GM08714 (cell line): ENCODE data around the gene STX16.

ENCODE experiments used
- H3K4me3 ChIP-seq: fragments of 200-500 bp; sonication (Bioruptor generic); 2 replicates; pipeline ENCODE4 v1.5.1; 2014; ENCODE audit warnings: mild to moderate bottlenecking, low read length, inconsistent platforms
- ZNF274 ChIP-seq: IDR thresholded peaks from 2 replicates; pipeline ENCODE4 v1.6.1; 2012; ENCODE audit warnings: mild to moderate bottlenecking, low read depth, low read length

STX16 gene

GRCh38 chr20:58713801-58714339 is 62.8 kb downstream of the STX16 start:
- no peak overlapping the region for H3K4me3 ChIP-seq
- no peak for TF ChIP-seq ZNF274

GRCh38 chr20:58714340-58714922 is 63.3 kb downstream of the STX16 start:
- no peak overlapping the region for H3K4me3 ChIP-seq
- no peak for TF ChIP-seq ZNF274

DNA sequence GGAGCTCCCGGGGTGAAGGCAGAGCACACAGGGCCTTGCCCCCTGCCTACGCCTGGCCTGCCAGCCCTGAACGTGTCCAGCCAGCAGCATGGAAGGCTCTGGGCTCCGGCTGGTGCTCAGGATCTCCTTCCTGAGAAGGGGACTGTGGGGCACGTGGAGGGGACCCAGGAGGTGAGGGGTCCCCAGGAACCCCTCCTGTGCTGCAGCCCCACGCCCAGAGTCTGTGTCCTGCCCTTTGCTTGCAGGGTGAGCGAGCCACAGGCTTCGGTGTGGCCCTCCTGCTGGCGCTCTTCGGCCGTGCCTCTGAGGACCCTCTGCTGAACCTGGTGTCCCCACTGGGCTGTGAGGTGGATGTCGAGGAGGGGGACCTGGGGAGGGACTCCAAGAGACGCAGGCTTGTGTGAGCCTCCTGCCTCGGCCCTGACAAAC is 63.9 kb downstream of the STX16 start:
- no peak overlapping the region for H3K4me3 ChIP-seq
- TF ChIP-seq ZNF274: no peak

DNA sequence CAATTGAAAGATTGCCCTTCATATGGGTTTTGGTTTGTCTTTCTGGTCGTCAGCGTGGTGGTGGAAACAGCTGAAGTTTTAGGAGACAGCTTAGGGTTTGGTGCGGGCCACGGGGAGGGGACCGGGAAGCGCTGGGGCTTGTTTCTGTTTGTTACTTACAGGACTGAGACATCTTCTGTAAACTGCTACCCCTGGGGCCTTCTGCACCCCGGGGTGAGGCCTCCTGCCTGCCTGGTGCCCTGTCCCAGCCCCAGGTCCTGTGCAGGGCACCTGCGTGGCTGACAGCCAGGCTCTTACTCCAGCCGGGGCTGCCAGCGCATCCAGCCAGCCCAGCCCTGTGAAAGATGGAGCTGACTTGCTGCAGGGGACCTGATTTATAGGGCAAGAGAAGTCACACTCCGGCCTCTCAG is 64.3 kb downstream of the STX16 start:
- no peak overlapping the region for H3K4me3 ChIP-seq
- no peak for TF ChIP-seq ZNF274

GRCh38 chr20:58715801-58716475 is 64.9 kb downstream of the STX16 start:
- no peak for TF ChIP-seq ZNF274
- H3K4me3 ChIP-seq: no peak overlapping the region

GRCh38 chr20:58716476-58717277 is 65.6 kb downstream of the STX16 start:
- no peak for TF ChIP-seq ZNF274
- H3K4me3 ChIP-seq: no peak overlapping the region

DNA sequence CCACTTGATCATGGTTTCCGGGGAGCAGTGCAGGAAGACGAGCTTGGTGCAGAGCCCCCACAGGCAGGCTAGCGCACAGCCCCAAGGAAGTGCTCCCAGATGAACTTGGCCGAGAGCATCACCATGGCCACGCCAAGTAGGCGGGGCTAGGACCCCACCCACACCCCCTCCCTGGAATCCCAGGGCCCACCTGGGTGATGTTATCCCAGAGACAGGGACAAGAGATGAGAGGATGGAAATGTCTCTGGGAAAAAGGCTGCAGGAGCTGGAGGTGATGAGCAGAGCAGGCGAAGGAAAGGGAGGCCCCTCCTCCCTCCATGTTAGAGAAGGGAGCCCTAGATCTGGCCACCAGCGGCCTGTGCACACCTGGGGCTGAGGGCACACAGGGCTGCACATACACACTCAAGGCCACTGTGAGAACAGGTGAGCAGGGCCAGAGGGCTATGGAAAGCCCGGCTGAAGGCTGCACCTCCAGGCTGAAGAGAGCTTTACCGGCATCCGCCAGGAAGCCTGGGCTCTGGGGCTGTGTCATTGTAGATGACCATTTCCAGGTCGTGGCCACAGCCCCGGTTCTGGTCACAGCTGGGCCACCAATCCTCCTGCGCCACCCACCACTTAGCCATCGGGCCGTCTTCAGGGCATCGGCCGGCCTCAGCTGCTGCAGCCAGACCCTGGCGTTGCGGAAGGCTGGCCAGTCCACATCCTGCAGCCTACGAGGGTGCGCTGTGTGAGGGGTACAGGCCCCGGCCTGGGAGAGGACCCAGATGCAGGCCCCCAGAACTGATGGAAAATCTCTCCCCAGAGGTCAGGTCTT is 66.4 kb downstream of the STX16 start:
- H3K4me3 ChIP-seq: no peak overlapping the region
- TF ChIP-seq ZNF274: no peak

- no peak for TF ChIP-seq ZNF274
Observed at GRCh38 chr20:58718121-58718563, 67.1 kb downstream of the STX16 start.

DNA sequence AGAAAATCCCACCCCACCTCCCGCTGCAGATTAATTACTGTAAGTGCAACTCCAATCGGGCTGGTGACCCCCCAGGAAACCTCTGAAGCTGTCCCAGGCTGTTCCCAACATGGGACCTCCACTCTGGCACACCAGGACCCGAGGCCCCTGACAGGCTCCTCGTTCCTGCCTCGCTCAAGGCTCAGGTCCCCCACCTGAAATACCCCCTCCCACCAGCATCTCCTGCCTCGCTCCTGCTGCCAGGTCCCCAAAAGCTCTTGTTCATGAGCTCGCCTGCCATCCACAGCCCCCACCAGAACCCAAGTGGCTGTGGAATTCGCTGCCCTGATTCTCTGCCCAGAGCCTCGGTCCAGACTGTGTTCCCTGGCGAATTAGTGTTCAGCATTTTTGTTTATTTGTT is 67.6 kb downstream of the STX16 start:
- no peak for TF ChIP-seq ZNF274
- H3K4me3 ChIP-seq: no peak overlapping the region

More at GRCh38 chr20:58718121-58718563, 67.1 kb downstream of the STX16 start:
- H3K4me3 ChIP-seq: no peak overlapping the region

DNA sequence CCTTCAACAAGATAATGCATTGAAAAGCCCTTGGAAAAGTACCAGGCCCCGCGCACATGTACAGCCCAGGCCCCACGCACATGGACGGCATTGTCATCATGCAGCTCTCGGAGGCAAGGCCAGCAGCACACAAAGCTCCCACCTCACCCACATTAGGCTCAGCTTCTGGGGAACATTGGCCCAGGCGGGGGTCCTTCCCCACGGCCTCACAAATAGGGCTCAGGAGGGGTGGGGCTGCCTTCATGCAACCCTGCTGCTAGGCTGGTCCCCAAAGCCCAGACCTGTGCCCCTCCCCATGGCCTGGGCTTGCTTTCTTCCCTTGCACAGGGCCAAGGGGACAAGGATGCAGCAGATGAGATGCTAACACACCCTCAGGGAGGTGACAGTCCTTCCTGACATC is 68.2 kb downstream of the STX16 start:
- no peak for TF ChIP-seq ZNF274
- no peak overlapping the region for H3K4me3 ChIP-seq

DNA sequence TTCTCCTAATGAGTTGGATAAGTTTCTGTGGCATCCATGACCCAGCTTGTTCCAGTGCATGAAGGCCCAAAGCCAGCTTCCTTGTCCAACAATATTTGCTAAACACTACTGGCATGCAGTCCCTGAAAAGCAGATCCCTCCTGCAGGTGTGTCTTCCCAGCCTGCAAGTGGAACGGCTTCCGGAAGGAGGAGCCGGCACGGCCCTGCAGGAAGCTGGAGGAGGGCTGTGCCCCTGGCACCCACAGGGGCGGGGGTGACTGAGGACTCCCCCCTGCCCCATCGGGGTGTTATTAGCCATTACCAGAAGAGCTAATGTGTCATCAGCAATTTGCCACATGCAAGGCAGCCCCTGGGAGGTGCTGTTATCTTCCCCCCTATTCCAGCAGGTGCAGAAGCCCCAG is 68.9 kb downstream of the STX16 start:
- H3K4me3 ChIP-seq: no peak overlapping the region
- no peak for TF ChIP-seq ZNF274

DNA sequence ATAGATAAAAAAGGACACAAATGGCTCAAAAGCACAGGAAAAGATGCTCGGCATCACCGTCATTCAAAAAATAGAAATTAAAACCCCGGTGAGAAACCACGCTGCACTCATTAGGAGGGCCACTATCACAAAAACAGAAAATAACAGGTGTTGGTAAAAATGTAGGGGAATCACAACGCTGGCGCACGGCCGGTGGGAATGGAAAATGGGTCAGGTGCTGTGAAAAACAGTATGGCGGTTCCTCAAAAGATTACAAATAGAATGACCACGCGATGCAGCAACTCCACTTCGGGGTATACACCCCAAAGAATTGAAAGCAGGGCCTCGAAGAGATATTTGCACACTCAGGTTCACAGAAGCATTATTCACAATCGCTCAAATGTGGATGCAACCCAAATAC is 69.8 kb downstream of the STX16 start:
- no peak for TF ChIP-seq ZNF274
- no peak overlapping the region for H3K4me3 ChIP-seq

DNA sequence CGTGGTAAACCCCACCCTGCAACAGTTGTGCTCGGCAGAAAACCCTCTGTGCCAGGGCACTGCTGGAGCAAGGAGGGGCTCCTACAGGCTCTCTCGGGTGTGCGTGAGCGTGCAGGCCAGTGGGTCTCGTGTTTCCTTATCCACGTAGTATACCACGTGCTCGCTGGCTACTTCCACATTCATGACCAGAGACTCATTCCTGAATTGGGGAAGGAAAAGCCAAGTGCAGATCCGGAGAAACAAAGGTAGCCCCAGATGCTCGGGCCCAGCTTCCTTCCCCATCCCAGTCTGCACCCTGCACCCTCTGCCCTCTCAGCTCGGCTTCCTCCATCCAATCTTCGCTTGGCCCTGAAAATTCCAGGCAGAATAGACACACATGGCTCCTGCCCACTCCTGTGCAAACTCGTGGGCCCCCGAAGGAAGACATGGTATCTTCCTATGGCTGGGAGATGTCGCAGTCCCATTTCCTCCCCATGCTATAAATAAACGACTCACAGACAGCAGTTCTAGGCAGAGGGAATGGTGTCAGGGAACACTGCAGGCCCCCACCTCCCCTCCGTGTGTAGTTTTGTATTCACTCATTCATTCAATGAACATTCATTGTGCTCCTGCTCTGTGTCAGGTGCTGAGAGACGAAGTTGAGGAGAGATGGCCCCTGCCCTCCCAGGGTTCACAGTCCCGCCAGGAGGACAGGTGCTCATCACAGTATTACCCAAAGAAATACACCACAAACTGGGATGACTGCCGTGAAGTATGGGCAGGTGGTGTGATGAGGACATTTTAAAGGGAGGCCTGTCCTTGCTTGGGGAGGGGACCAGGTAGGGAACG is 71.1 kb downstream of the STX16 start:
- no peak for TF ChIP-seq ZNF274
- H3K4me3 ChIP-seq: no peak overlapping the region
